Peyer's patch (tissue), 4 donors: ENCODE results near the gene LIMK1. TPM values are rescaled to one million over a fixed set of nuclear protein-coding genes. Genes with fewer than 3 reads are reported as not detected.

Experiments used
- DNase-seq, 3 donors: peaks; one replicate each; pipeline ENCODE4 v3.0.0-alpha.2; 2017 to 2019
- H3K27ac ChIP-seq, 4 donors: fragments of 200-600 bp; sonication (generic); one replicate each; pipeline ENCODE4 v1.5.1; 2016 to 2019
- H3K27me3 ChIP-seq, 2 donors: fragments of 200-600 bp; sonication (generic); one replicate each; pipeline ENCODE4 v1.5.1; 2019
- H3K36me3 ChIP-seq, 3 donors: fragments of 200-600 bp; sonication (generic); one replicate each; pipeline ENCODE4 v1.5.1; 2016 to 2019
- H3K4me1 ChIP-seq, 4 donors: fragments of 200-600 bp; sonication (generic); one replicate each; pipeline ENCODE4 v1.5.1; 2016 to 2019
- H3K4me3 ChIP-seq, 4 donors: fragments of 200-600 bp; sonication (generic); 1 replicate in 3 of 4; 2 replicates in 1 of 4; pipeline ENCODE4 v1.5.1; 2016 to 2019; ENCODE audit warnings: mild to moderate bottlenecking in 1 of 4
- H3K9me3 ChIP-seq, 4 donors: fragments of 200-600 bp; sonication (generic); one replicate each; pipeline ENCODE4 v1.5.1; 2016 to 2019; ENCODE audit warnings: mild to moderate bottlenecking in 1 of 4
- CTCF ChIP-seq, 6 experiments: fragments of 450-650 bp in 4 of 6; fragments of 200-600 bp in 2 of 6; sonication (generic) in 1 of 6; IDR thresholded peaks; one replicate each; pipeline ENCODE4 v1.5.1; 2017 to 2019; ENCODE audit warnings: antibody characterized with exemption in 6 of 6, mild to moderate bottlenecking in 3 of 6, moderate library complexity in 1 of 6
- POLR2A ChIP-seq, 2 donors: fragments of 450-650 bp; IDR thresholded peaks; one replicate each; pipeline ENCODE4 v1.5.1; 2017; ENCODE audit warnings: antibody characterized with exemption in 2 of 2, mild to moderate bottlenecking in 2 of 2, moderate library complexity in 2 of 2
- total RNA-seq, 4 donors: library from RNA; depleted of rRNA; stranded (reverse); fragments of >200 nt; gene quantifications; one replicate each; pipeline ENCODE4 v1.1.0, GENCODE V29; 2016

Gene LIMK1
- total RNA-seq, 4 donors from 2014 or later = 3.7 to 38.0 (median 11.7) TPM

- no peaks in the 10 kb centered on the region for H3K9me3 ChIP-seq
- no peak overlapping the region for H3K4me3 ChIP-seq
- peaks cover 0 to 5% (median 0%) of the 10 kb centered on the region in 3 donors for H3K36me3 ChIP-seq
- TF ChIP-seq POLR2A (IDR thresholded peaks at IDR 0.05) (no peak), CTCF (IDR thresholded peaks at IDR 0.05) (no peak)
- no peaks in the 10 kb centered on the region for H3K27me3 ChIP-seq
- DNase-seq = no peak
- no peak overlapping the region for H3K27ac ChIP-seq
- H3K4me1 ChIP-seq = no peaks in the 10 kb centered on the region
These were observed 34.5 kb upstream of the LIMK1 start for GRCh38 chr7:74048999-74049599.

- H3K27me3 ChIP-seq = no peaks in the 10 kb centered on the region
- H3K4me3 ChIP-seq = no peak overlapping the region
- H3K36me3 ChIP-seq = peaks cover 0 to 5% (median 0%) of the 10 kb centered on the region in 3 donors
- H3K27ac ChIP-seq = no peak overlapping the region
- no peaks in the 10 kb centered on the region for H3K9me3 ChIP-seq
- H3K4me1 ChIP-seq = no peaks in the 10 kb centered on the region
- TF ChIP-seq CTCF (IDR thresholded peaks at IDR 0.05) (no peak), POLR2A (IDR thresholded peaks at IDR 0.05) (no peak)
- no peak for DNase-seq
These were observed 33.4 kb upstream of the LIMK1 start for GRCh38 chr7:74049997-74050798.

GRCh38 chr7:74051193-74051592 lies 32.4 kb upstream of the LIMK1 start:
- Histone ChIP-seq H3K4me1 (no peaks in the 10 kb centered on the region), H3K27ac (no peak overlapping the region), H3K4me3 (no peak overlapping the region), H3K36me3 (peaks cover 0 to 5% (median 0%) of the 10 kb centered on the region in 3 donors), H3K27me3 (no peaks in the 10 kb centered on the region), H3K9me3 (no peaks in the 10 kb centered on the region)
- peak in 1 of 3 donors; percentile 12 for DNase-seq
- TF ChIP-seq POLR2A (IDR thresholded peaks at IDR 0.05) (no peak), CTCF (IDR thresholded peaks at IDR 0.05) (no peak)

GRCh38 chr7:74051629-74052410 lies 31.8 kb upstream of the LIMK1 start:
- H3K36me3 ChIP-seq = peaks cover 0 to 5% (median 0%) of the 10 kb centered on the region in 3 donors
- no peaks in the 10 kb centered on the region for H3K4me1 ChIP-seq
- no peaks in the 10 kb centered on the region for H3K27me3 ChIP-seq
- no peak overlapping the region for H3K4me3 ChIP-seq
- H3K9me3 ChIP-seq = no peaks in the 10 kb centered on the region
- TF ChIP-seq POLR2A (IDR thresholded peaks at IDR 0.05) (no peak), CTCF (IDR thresholded peaks at IDR 0.05) (peak in 4 of 6 experiments; percentile 8 to 40 (median 33))
- H3K27ac ChIP-seq = no peak overlapping the region
- DNase-seq = peak in 1 of 3 donors; percentile 59

GRCh38 chr7:74052628-74053027 lies 31.0 kb upstream of the LIMK1 start:
- no peak overlapping the region for H3K27ac ChIP-seq
- peaks cover 0 to 5% (median 0%) of the 10 kb centered on the region in 3 donors for H3K36me3 ChIP-seq

More at GRCh38 chr7:74052628-74053027, 31.0 kb upstream of the LIMK1 start:
- Histone ChIP-seq H3K27me3 (no peaks in the 10 kb centered on the region), H3K4me3 (no peak overlapping the region), H3K4me1 (no peaks in the 10 kb centered on the region), H3K9me3 (no peaks in the 10 kb centered on the region)
- DNase-seq = no peak
- TF ChIP-seq CTCF (IDR thresholded peaks at IDR 0.05) (no peak), POLR2A (IDR thresholded peaks at IDR 0.05) (no peak)
